GM06990 (cell line): ENCODE measurements around the gene UNC13A.
A peak's percentile ranks its signal among the peaks of the same experiment; 100 is the strongest.

Source experiments
- DNase-seq: peaks from one replicate; pipeline ENCODE4 v3.0.0-alpha.2; 2011; ENCODE audit not compliant: insufficient read length; ENCODE audit errors: extremely low read depth
- H3K27me3 ChIP-seq: replicated peaks from 2 replicates; pipeline ENCODE4 v1.6.0; 2011; ENCODE audit warnings: low read length; ENCODE audit not compliant: control insufficient read depth, insufficient read depth
- H3K36me3 ChIP-seq: 2 replicates; pipeline ENCODE4 v1.5.1; 2011; ENCODE audit warnings: low read length; ENCODE audit not compliant: control insufficient read depth, insufficient read depth
- H3K4me3 ChIP-seq: replicated peaks from 2 replicates; pipeline ENCODE4 v1.5.1; 2011; ENCODE audit warnings: low read depth, mild to moderate bottlenecking, control low read depth, low read length
- TF ChIP-seq, protein P1 (sequence below): IDR thresholded peaks from 2 replicates; pipeline ENCODE4 v1.5.1; 2011; ENCODE audit warnings: low read length, control low read depth, mild to moderate bottlenecking, inconsistent platforms; ENCODE audit not compliant: insufficient read depth, poor library complexity, severe bottlenecking

Gene UNC13A

DNA sequence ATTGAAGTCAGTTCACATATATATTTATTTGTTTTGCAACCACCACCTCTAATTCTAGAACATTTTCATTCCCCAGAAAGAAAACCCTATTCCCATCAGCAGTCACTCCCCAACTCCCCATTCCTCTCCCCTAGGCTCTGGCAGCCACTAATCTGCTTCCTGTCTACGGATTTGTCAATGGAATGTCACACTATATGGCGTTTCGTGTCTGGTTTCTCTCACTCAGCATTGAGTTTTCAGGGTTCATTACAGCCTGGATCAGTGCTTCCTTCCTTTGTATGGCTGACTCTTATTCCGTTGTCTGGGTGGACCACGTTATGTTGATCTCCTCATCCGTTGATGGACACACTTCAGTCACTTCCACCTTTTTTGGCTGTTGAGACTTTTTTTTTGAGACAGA, 123.4 kb downstream of the UNC13A start:
- Histone ChIP-seq H3K27me3 (no peaks in the 10 kb centered on the region), H3K4me3 (no peak overlapping the region), H3K36me3 (peaks cover 20% of the 10 kb centered on the region)
- DNase-seq: no peak
- TF ChIP-seq, protein P1, sequence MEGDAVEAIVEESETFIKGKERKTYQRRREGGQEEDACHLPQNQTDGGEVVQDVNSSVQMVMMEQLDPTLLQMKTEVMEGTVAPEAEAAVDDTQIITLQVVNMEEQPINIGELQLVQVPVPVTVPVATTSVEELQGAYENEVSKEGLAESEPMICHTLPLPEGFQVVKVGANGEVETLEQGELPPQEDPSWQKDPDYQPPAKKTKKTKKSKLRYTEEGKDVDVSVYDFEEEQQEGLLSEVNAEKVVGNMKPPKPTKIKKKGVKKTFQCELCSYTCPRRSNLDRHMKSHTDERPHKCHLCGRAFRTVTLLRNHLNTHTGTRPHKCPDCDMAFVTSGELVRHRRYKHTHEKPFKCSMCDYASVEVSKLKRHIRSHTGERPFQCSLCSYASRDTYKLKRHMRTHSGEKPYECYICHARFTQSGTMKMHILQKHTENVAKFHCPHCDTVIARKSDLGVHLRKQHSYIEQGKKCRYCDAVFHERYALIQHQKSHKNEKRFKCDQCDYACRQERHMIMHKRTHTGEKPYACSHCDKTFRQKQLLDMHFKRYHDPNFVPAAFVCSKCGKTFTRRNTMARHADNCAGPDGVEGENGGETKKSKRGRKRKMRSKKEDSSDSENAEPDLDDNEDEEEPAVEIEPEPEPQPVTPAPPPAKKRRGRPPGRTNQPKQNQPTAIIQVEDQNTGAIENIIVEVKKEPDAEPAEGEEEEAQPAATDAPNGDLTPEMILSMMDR: no peak

DNA sequence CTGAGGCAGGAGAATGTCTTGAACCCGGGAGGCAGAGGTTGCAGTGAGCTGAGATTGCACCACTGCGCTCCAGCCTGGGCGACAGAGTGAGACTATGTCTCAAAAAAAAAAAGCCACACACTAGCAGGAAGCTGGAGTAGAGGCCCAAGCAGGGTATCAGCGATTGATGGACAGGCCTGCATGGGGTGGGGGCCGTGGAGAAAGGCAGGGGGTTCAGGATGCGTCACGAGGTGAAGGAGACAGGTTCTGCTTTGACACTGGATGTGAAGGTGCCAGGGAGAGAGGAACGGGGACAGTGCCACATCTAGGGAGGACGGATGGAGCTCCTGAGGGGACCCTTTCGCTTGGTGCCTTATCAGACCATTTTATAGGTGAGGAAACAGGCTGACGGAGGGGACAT, 125.6 kb downstream of the UNC13A start:
- Histone ChIP-seq H3K4me3 (no peak overlapping the region), H3K27me3 (no peaks in the 10 kb centered on the region), H3K36me3 (peaks cover 17% of the 10 kb centered on the region)
- TF ChIP-seq, protein P1: no peak
- no peak for DNase-seq

DNA sequence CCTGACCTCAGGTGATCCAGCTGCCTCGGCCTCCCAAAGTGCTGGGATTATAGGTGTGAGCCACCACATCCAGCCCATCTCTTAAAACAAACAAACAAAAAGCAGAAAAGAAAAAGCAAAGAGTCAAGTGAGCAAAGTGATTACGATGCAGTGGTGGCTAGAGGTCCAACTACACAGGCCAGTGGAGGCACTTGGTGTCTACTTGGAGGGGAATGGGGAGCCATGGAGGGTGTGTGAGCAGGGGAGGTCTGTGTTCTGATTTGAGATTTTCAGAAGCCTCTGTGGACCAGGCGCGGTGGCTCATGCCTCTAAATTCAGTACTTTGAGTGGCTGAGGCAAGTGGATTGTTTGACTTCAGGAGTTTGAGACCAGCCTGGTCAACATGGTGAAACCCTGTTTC, 126.1 kb downstream of the UNC13A start:
- H3K4me3 ChIP-seq: no peak overlapping the region
- TF ChIP-seq, protein P1: no peak
- peaks cover 15% of the 10 kb centered on the region for H3K36me3 ChIP-seq
- DNase-seq: no peak
- H3K27me3 ChIP-seq: no peaks in the 10 kb centered on the region

DNA sequence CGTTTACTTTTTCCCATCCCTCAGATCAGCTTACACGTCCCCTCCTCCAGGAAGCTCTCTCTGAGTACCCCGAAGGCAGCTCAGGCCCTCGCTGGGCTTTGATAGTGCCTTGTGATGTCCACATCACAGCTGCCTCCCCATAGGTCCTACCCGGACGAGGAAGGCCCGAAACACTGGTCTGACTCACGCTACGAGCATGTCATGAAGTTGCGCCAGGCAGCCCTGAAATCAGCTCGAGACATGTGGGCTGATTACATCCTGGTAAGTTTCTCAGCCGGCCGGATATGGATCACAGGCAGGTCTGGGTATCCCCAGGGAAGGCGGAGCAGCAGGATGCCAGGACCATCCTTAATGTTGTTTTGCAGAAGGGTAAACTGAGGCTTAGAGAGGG, 128.0 kb downstream of the UNC13A start:
- Histone ChIP-seq H3K36me3 (peaks cover 15% of the 10 kb centered on the region), H3K27me3 (no peaks in the 10 kb centered on the region), H3K4me3 (no peak overlapping the region)
- no peak for DNase-seq
- TF ChIP-seq, protein P1: no peak

DNA sequence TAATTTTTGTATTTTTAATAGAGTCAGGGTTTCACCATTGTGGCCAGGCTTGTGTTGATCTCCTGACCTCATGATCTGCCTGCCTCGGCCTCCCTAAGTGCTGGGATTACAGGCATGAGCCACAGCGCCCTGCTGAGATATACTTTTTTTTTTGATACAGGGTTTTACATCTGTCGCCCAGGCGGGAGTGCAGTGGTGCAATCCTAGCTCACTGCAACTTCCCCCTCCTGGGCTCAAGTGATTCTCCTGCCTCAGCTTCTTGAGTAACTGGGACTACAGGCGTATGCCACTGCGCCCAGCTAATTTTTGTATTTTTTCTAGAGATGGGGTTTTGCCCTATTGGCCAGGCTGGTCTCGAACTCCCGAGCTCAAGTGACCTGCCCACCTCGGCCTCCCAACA, 130.7 kb downstream of the UNC13A start:
- no peak for DNase-seq
- Histone ChIP-seq H3K36me3 (peaks cover 12% of the 10 kb centered on the region), H3K27me3 (no peaks in the 10 kb centered on the region), H3K4me3 (no peak overlapping the region)
- TF ChIP-seq, protein P1: no peak

DNA sequence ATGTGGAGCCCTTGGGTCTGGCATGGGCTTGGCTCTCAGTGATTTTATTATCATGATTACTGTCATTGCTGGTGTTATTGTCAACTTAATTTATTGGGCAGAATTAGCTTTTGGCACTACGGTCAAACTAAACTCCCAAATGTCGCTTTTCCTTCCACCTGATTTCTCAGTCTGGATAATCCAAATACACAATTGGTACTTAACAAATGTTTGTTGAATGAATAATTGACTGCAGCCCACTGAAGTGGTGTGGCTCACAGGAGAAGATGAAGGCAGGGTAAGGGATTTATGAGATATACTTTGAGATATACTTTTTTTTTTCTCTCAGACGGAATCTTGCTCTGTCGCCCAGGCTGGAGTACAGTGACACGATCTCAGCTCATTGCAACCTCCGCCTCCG, 131.2 kb downstream of the UNC13A start:
- Histone ChIP-seq H3K4me3 (peak overlapping the region; percentile 96), H3K36me3 (peaks cover 12% of the 10 kb centered on the region), H3K27me3 (no peaks in the 10 kb centered on the region)
- TF ChIP-seq, protein P1: no peak
- DNase-seq: no peak
